Calu3 (cell line): Measurements from ENCODE around the gene PNPT1. TPM values are rescaled to one million over a fixed set of nuclear protein-coding genes. Genes with fewer than 3 reads are reported as not detected.
"Not testable (repeated sequence)": the region's sequence is repeated elsewhere in the genome, so short reads cannot be mapped to it uniquely, and the experiment has no call there.

Experiments
- Bru-seq: library from RNA; stranded (reverse); fragments of 400-500 nt; gene quantifications from one replicate; lab custom pipeline; 2021; lab: Mats Ljungman, UMichigan
- BruChase-seq, 2 experiments: library from RNA; stranded (reverse); fragments of 400-500 nt; gene quantifications; one replicate each; lab custom pipeline; 2021; lab: Mats Ljungman, UMichigan
- BruUV-seq: library from RNA; stranded (reverse); fragments of 400-500 nt; replicated peaks from 2 replicates; lab custom pipeline; 2021; lab: Mats Ljungman, UMichigan
- CTCF ChIA-PET: fragments of 300-600 bp; sonication (Branson Sonifier 250); formaldehyde crosslinking; loops from one replicate; lab custom pipeline; 2022; ENCODE audit warnings: antibody characterized with exemption; lab: Charles Lee
- DNase-seq: peaks from one replicate; pipeline ENCODE4 v3.0.0; 2022
- H3K27ac Mint-ChIP-seq: one replicate; pipeline ENCODE4 v1.8.0; 2022; ENCODE audit warnings: mixed read lengths; ENCODE audit not compliant: unreplicated experiment
- H3K27me3 Mint-ChIP-seq: one replicate; pipeline ENCODE4 v1.8.0; 2022; ENCODE audit warnings: mixed read lengths; ENCODE audit not compliant: unreplicated experiment
- H3K36me3 Mint-ChIP-seq: one replicate; pipeline ENCODE4 v1.8.0; 2022; ENCODE audit warnings: mild to moderate bottlenecking, moderate library complexity, mixed read lengths; ENCODE audit not compliant: insufficient read depth, unreplicated experiment
- H3K4me1 Mint-ChIP-seq: one replicate; pipeline ENCODE4 v1.8.0; 2022; ENCODE audit warnings: mild to moderate bottlenecking, low read depth, mixed read lengths; ENCODE audit not compliant: unreplicated experiment
- H3K4me3 Mint-ChIP-seq: one replicate; pipeline ENCODE4 v1.8.0; 2022; ENCODE audit warnings: mild to moderate bottlenecking, low read depth, moderate library complexity, mixed read lengths; ENCODE audit not compliant: unreplicated experiment
- H3K9me3 Mint-ChIP-seq: one replicate; pipeline ENCODE4 v1.8.0; 2022; ENCODE audit warnings: low read depth, mixed read lengths; ENCODE audit not compliant: unreplicated experiment
- intact Hi-C: fragments of 100-400 bp; cut with micrococcal nuclease; formaldehyde crosslinking; loops from one replicate; pipeline ENCODE4 v1.10.0; 2022; ENCODE audit not compliant: unreplicated experiment
- long read RNA-seq: library from polyadenylated mRNA; stranded (forward); transcript quantifications from one replicate; pipeline ENCODE4 v2.0.0, GENCODE V29; 2022
- total RNA-seq: library from RNA; stranded (reverse); gene quantifications from 2 replicates; pipeline ENCODE4 v1.2.3, GENCODE V29; 2022
- TF ChIP-seq, protein P1 (sequence below): fragments of 200-600 bp; IDR thresholded peaks from one replicate; pipeline ENCODE4 v1.8.0; 2022; ENCODE audit warnings: antibody characterized with exemption; ENCODE audit not compliant: unreplicated experiment

Gene PNPT1
- total RNA-seq (58.5 and 71.5 TPM in 2 replicates), Bru-seq, nascent RNA (percentile 96 among the genes with signal in this experiment), BruChase-seq, experiment 1, labeled RNA remaining after a 6-hour chase (percentile 90 among the genes with signal in this experiment), BruChase-seq, experiment 2, labeled RNA remaining after a 2-hour chase (percentile 88 among the genes with signal in this experiment)
- long read RNA-seq, full-length matches to known transcripts = 107 of 150 reads
- long read RNA-seq, partial matches to known transcripts = 5 of 150 reads
- long read RNA-seq, other reads (novel, unspliced or antisense) = 38 of 150 reads

DNA sequence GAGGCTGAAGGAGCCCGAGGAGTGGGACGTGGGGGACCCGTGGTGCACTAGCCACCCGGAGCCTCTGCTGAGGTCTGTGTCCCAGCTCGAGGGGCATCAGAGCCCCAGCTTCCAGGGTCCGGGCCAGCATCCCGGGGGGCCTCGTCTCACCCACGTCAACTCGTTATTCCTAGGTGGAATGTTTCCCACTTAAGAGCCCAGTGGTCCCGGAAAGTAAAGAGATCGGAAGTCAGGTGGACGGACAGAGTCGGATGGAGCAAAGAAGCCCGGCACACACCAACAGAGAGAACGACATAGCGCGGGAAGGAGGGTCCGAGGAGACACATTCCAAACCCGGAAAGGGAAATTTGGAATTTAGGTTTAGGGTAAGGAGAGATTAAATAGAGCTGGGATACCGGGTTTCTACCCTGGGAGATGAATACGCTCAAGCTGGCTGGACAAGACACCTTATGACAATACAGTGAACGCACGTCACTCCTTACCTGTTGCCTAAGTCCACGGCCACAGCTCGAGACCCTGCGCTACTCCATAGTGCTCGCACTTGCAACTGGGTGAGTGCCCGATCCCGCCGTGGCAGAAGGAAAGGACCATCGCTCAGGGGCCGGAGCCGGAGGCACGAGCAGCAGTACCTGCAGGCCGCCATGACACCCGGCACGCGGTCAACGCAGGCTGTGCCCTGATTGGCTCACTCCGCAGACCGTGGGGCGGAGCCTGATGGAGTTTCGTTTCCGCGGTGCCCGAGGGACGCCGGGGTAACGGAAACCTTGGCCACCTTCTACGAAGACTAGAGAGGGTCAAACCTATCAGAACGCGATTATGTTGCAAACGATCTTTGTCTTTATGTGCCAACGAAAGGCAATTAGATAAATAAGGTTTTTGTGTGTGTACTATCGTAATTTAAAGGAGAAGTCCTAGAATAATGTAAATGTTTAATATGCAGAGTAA lies at the start of gene PNPT1:
Gene PNPT1, minus strand, starts transcription at position 664 of the 945 bp plus-strand sequence. Its CDS starts 21 bp downstream, at position 643.
- BruUV-seq = TSS peak; percentile 69
- TF ChIP-seq, protein P1, sequence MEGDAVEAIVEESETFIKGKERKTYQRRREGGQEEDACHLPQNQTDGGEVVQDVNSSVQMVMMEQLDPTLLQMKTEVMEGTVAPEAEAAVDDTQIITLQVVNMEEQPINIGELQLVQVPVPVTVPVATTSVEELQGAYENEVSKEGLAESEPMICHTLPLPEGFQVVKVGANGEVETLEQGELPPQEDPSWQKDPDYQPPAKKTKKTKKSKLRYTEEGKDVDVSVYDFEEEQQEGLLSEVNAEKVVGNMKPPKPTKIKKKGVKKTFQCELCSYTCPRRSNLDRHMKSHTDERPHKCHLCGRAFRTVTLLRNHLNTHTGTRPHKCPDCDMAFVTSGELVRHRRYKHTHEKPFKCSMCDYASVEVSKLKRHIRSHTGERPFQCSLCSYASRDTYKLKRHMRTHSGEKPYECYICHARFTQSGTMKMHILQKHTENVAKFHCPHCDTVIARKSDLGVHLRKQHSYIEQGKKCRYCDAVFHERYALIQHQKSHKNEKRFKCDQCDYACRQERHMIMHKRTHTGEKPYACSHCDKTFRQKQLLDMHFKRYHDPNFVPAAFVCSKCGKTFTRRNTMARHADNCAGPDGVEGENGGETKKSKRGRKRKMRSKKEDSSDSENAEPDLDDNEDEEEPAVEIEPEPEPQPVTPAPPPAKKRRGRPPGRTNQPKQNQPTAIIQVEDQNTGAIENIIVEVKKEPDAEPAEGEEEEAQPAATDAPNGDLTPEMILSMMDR = no peak
- peak within 1 kb of the TSS; percentile 95 for H3K4me3 Mint-ChIP-seq
- peak; percentile 97 for DNase-seq
- peak within 1 kb of the TSS; percentile 91 for H3K27ac Mint-ChIP-seq
- H3K36me3 Mint-ChIP-seq = peaks cover 27% of the 10 kb centered on the region
- H3K4me1 Mint-ChIP-seq = peaks cover 19% of the 10 kb centered on the region
- intact Hi-C loops = no loop called here
- CTCF ChIA-PET = interaction anchor here (0.6 kb wide), 1 partner anchor 18 kb away, joined by 3 read pairs; no protein-coding TSS in a partner anchor
- H3K9me3 Mint-ChIP-seq = no peaks in the 10 kb centered on the region
- peaks cover 8% of the 10 kb centered on the region for H3K27me3 Mint-ChIP-seq

DNA sequence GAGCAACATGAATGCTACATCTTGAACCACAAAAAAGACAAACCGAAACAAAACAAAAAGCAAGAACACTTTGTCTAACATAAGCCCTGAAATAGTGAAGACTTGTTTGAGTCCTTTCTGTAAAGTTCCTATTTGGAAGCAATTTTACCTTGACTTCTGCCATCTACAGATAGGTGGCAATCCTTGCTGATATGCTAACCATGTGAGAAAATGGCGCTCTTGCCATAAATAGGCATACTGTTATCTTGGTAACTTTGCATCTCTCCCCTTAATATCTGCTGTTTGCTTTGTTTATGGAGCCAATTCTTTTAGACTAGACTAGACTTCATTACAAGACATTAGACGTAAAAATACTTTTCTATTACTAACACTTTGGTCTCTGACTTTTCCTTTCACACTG lies 49.4 kb upstream of the PNPT1 start:
- CTCF ChIA-PET = no interaction called here
- H3K4me1 Mint-ChIP-seq = no peaks in the 10 kb centered on the region
- no peak overlapping the region for H3K27ac Mint-ChIP-seq
- H3K36me3 Mint-ChIP-seq = no peaks in the 10 kb centered on the region
- no peaks in the 10 kb centered on the region for H3K27me3 Mint-ChIP-seq
- intact Hi-C loops = no loop called here
- TF ChIP-seq, protein P1 = no peak
- BruUV-seq = no TSS peak
- no peak for DNase-seq
- H3K9me3 Mint-ChIP-seq = no peaks in the 10 kb centered on the region
- no peak overlapping the region for H3K4me3 Mint-ChIP-seq

DNA sequence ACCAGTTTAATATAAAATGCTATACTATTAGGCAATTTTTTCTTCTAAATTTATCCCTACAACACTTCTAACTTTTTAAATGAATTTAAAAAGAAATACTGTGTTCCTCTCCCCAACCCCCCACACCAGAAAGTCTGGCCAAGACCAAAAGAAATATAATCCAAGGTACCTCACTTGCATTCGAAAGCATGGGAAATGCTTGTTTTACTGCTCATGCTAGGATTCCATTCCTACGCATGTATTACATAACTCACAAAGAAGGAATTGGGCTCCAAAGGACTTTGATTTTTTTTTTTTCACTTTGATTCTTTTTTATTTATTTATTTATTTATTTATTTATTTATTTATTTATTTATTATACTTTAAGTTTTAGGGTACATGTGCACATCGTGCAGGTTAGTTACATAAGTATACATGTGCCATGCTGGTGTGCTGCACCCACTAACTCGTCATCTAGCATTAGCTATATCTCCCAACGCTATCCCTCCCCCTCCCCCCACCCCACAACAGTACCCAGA lies 42.4 kb upstream of the PNPT1 start:
- H3K36me3 Mint-ChIP-seq, DNase-seq, BruUV-seq, H3K4me1 Mint-ChIP-seq, H3K9me3 Mint-ChIP-seq, H3K27ac Mint-ChIP-seq, intact Hi-C loops, H3K27me3 Mint-ChIP-seq, H3K4me3 Mint-ChIP-seq, CTCF ChIA-PET: not testable (repeated sequence)

DNA sequence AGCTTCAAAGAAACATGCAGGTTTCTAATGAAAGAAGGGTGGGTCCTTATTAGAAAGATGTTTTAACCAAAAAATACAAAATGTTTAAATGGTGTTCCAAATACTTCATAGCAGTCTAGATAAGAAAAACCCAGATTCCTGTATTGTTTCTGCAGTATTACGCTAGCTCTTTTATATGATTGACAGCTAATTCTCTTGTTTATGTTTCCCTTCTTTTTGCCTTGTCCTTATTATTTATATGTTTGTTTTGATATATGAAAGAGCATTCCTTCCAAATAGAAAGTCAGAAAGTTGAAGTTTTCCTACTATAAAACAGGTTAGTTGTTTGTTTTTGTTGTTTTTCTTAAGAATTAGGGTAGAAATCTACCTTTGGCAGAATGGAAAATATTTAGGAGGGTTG lies 41.1 kb upstream of the PNPT1 start:
- no peaks in the 10 kb centered on the region for H3K9me3 Mint-ChIP-seq
- DNase-seq = no peak

More for the DNA sequence above, 41.1 kb upstream of the PNPT1 start:
- intact Hi-C loops = no loop called here
- Mint-ChIP-seq H3K4me1 (no peaks in the 10 kb centered on the region), H3K36me3 (no peaks in the 10 kb centered on the region), H3K27me3 (no peaks in the 10 kb centered on the region), H3K4me3 (no peak overlapping the region), H3K27ac (no peak overlapping the region)
- TF ChIP-seq, protein P1 = no peak
- no TSS peak for BruUV-seq
- CTCF ChIA-PET = no interaction called here
